DND-41 (cell line): ENCODE data around the gene NFAM1.

Experiments used
- ATAC-seq: fragments of 200-7000 bp; cut with Tn5 transposase; 3 replicates; pipeline ENCODE4 v1.9.1; 2021; ENCODE audit warnings: low read depth; ENCODE audit not compliant: insufficient read depth
- DNase-seq: peaks from one replicate; pipeline ENCODE4 v3.0.0-alpha.2; 2020
- H2AFZ ChIP-seq: 2 replicates; pipeline ENCODE4 v1.6.0; 2012; ENCODE audit warnings: low read depth, low read length
- H3K27ac ChIP-seq: 2 replicates; pipeline ENCODE4 v1.5.1; 2012; ENCODE audit warnings: low read length, inconsistent platforms
- H3K27me3 ChIP-seq: fragments of 200-600 bp; sonication (generic); 2 replicates; pipeline ENCODE4 v1.6.0; 2012; ENCODE audit warnings: low read length, mild to moderate bottlenecking, inconsistent platforms; ENCODE audit not compliant: insufficient read depth, poor library complexity
- H3K36me3 ChIP-seq: 2 replicates; pipeline ENCODE4 v1.5.1; 2012; ENCODE audit warnings: low read length, inconsistent platforms; ENCODE audit not compliant: insufficient read depth
- H3K4me1 ChIP-seq: 2 replicates; pipeline ENCODE4 v1.5.1; 2012; ENCODE audit warnings: mild to moderate bottlenecking, low read length; ENCODE audit not compliant: insufficient read depth
- H3K4me2 ChIP-seq: 2 replicates; pipeline ENCODE4 v1.6.0; 2012; ENCODE audit warnings: mild to moderate bottlenecking, moderate library complexity, low read length, inconsistent platforms; ENCODE audit not compliant: insufficient read depth
- H3K4me3 ChIP-seq, 2 experiments: fragments of 200-600 bp in 1 of 2; shearing (Covaris generic) in 1 of 2; 2 replicates each; pipeline ENCODE4 v1.5.1; 2012 to 2016; ENCODE audit warnings: inconsistent platforms in 2 of 2, low read length in 2 of 2, mild to moderate bottlenecking in 2 of 2, low read depth in 1 of 2, moderate library complexity in 1 of 2
- H3K79me2 ChIP-seq: 2 replicates; pipeline ENCODE4 v1.6.0; 2012; ENCODE audit warnings: low read length, inconsistent platforms; ENCODE audit not compliant: insufficient read depth
- H3K9ac ChIP-seq: 2 replicates; pipeline ENCODE4 v1.6.0; 2012; ENCODE audit warnings: low read depth, mild to moderate bottlenecking, inconsistent platforms, low read length, moderate library complexity
- H3K9me3 ChIP-seq: 2 replicates; pipeline ENCODE4 v1.5.1; 2012; ENCODE audit warnings: low read length, moderate library complexity, mild to moderate bottlenecking, inconsistent platforms; ENCODE audit not compliant: insufficient read depth, severe bottlenecking
- H4K20me1 ChIP-seq: 2 replicates; pipeline ENCODE4 v1.6.0; 2012; ENCODE audit warnings: low read length; ENCODE audit not compliant: insufficient read depth
- CTCF ChIP-seq: IDR thresholded peaks from 2 replicates; pipeline ENCODE4 v1.5.1; 2012; ENCODE audit warnings: borderline replicate concordance, low read length, moderate library complexity, mild to moderate bottlenecking; ENCODE audit not compliant: poor library complexity, severe bottlenecking; ENCODE audit errors: extremely low read depth
- EZH2 ChIP-seq: IDR thresholded peaks from 3 replicates; pipeline ENCODE4 v1.6.1; 2012; ENCODE audit warnings: borderline replicate concordance, low read depth, mild to moderate bottlenecking, moderate library complexity, low read length, inconsistent platforms; ENCODE audit not compliant: severe bottlenecking

NFAM1 gene

GRCh38 chr22:42472671-42473070 lies 40.5 kb upstream of the NFAM1 start:
- TF ChIP-seq EZH2 (no peak), CTCF (no peak)
- no peak for DNase-seq
- Histone ChIP-seq H3K9ac (no peak overlapping the region), H3K9me3 (no peaks in the 10 kb centered on the region), H3K27ac (no peak overlapping the region), H2AFZ (no peak overlapping the region), H3K27me3 (peaks cover 5% of the 10 kb centered on the region), H3K4me3 (no peak overlapping the region), H4K20me1 (no peaks in the 10 kb centered on the region), H3K79me2 (no peaks in the 10 kb centered on the region), H3K4me2 (no peak overlapping the region), H3K36me3 (no peaks in the 10 kb centered on the region), H3K4me1 (no peaks in the 10 kb centered on the region)
- ATAC-seq = no peak

GRCh38 chr22:42471441-42471840 lies 39.2 kb upstream of the NFAM1 start:
- Histone ChIP-seq H3K4me3 (no peak overlapping the region), H3K9me3 (no peaks in the 10 kb centered on the region), H3K27ac (no peak overlapping the region), H2AFZ (no peak overlapping the region), H3K4me2 (no peak overlapping the region), H3K27me3 (peaks cover 5% of the 10 kb centered on the region), H4K20me1 (no peaks in the 10 kb centered on the region), H3K4me1 (no peaks in the 10 kb centered on the region), H3K9ac (no peak overlapping the region), H3K79me2 (no peaks in the 10 kb centered on the region), H3K36me3 (no peaks in the 10 kb centered on the region)
- ATAC-seq (no peak), DNase-seq (no peak)
- TF ChIP-seq EZH2 (no peak), CTCF (no peak)

GRCh38 chr22:42470366-42471082 lies 38.3 kb upstream of the NFAM1 start:
- Histone ChIP-seq H3K9ac (no peak overlapping the region), H3K9me3 (no peaks in the 10 kb centered on the region), H3K27ac (no peak overlapping the region), H4K20me1 (no peaks in the 10 kb centered on the region), H3K79me2 (no peaks in the 10 kb centered on the region), H3K36me3 (no peaks in the 10 kb centered on the region), H3K4me3 (no peak overlapping the region), H3K4me2 (no peak overlapping the region), H2AFZ (no peak overlapping the region), H3K4me1 (no peaks in the 10 kb centered on the region), H3K27me3 (peaks cover 5% of the 10 kb centered on the region)
- ATAC-seq (no peak), DNase-seq (no peak)
- TF ChIP-seq EZH2 (no peak), CTCF (no peak)

GRCh38 chr22:42468841-42469240 lies 36.6 kb upstream of the NFAM1 start:
- Histone ChIP-seq H2AFZ (no peak overlapping the region), H3K27ac (no peak overlapping the region), H3K9me3 (no peaks in the 10 kb centered on the region), H4K20me1 (no peaks in the 10 kb centered on the region), H3K4me3 (no peak overlapping the region), H3K79me2 (no peaks in the 10 kb centered on the region), H3K36me3 (no peaks in the 10 kb centered on the region), H3K4me2 (no peak overlapping the region), H3K27me3 (peaks cover 5% of the 10 kb centered on the region), H3K9ac (no peak overlapping the region), H3K4me1 (no peaks in the 10 kb centered on the region)
- ATAC-seq (no peak), DNase-seq (no peak)
- no peak for TF ChIP-seq EZH2
- no peak for TF ChIP-seq CTCF
